Measurements from ENCODE around the gene TLR1. TPM values are rescaled to one million over a fixed set of nuclear protein-coding genes. Genes with fewer than 3 reads are reported as not detected.

The TLR1 gene
- polyA plus RNA-seq, 1 of the 3 experiments (the other 2 are of a cell fraction) = not detected

GRCh38 chr4:38764277-38764676 lies 40.3 kb downstream of the TLR1 start:
- CTCF ChIA-PET = interaction anchor here (1.3 to 2.1 kb wide), 4 partner anchors 19 to 585 kb away, joined by 3 to 6 read pairs (median 6); partner anchors contain the start of gene TLR10
- no peak overlapping the region for H2AFZ ChIP-seq (ENCODE audit: low read depth)
- WGBS (ENCODE audit: low lambda C conversion rate) = 73% methylated on average over 3 of the region's 3 CpGs

DNA sequence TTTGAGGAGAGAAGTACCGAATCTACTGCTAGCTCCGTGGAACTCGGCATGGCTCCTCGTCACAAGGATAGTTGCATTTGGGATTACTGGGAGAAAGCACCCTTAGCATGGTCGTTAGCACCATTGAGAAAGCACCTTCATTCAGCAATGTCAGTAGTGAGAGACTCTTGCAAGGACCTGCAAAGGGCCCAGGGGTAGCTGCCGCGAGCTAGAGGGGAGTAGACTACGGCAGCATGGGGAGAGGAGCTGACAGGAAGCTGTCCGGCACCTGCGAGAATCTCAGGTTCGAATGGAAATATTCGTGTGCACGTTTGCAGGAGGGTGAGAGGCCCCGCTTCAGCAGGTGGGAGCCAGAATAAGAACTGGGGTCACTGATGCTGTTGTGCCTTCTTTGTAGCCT lies 42.0 kb downstream of the TLR1 start:
- Histone ChIP-seq H3K27ac (ENCODE audit: low read depth in 2 of 2, low read length in 1 of 2) (no peak overlapping the region), H3K9me3 (no peaks in the 10 kb centered on the region), H3K4me3 (ENCODE audit: low read depth in 2 of 2, low read length in 1 of 2) (no peak overlapping the region), H2AFZ (ENCODE audit: low read depth) (no peak overlapping the region), H3K4me1 (ENCODE audit: control insufficient read depth in 1 of 2, insufficient read depth in 2 of 2, low read depth in 1 of 2, low read length in 1 of 2) (no peaks in the 10 kb centered on the region; a peak in 1 of 4 replicates), H3K9ac (no peak overlapping the region), H3K9me2 (no peaks in the 10 kb centered on the region), H3F3A (replicated peaks; ENCODE audit: insufficient read depth) (no peaks in the 10 kb centered on the region), H4K20me1 (ENCODE audit: insufficient read depth) (no peaks in the 10 kb centered on the region), H3K79me2 (ENCODE audit: insufficient read depth) (no peaks in the 10 kb centered on the region), H3K4me2 (no peak overlapping the region), H3K27me3 (ENCODE audit: insufficient read depth) (no peaks in the 10 kb centered on the region), H3K36me3 (replicated peaks in 1 of 2; ENCODE audit: control insufficient read depth in 1 of 2, insufficient read depth in 2 of 2, low read length in 1 of 2) (no peaks in the 10 kb centered on the region)
- WGBS (ENCODE audit: low lambda C conversion rate) = 80% methylated on average over 14 of the region's 14 CpGs
- DNase-seq = no peak
- ChIA-PET CTCF (interaction anchor here (0.5 to 5.4 kb wide), 2 partner anchors 21 to 700 kb away, joined by 4 to 88 read pairs; partner anchors contain the start of gene TLR10), POLR2A (no interaction called here)
- TF ChIP-seq SMC3 (IDR thresholded peaks at IDR 0.05; ENCODE audit: low read depth, low read length) = no peak
- TF ChIP-seq GABPA (IDR thresholded peaks at IDR 0.05; ENCODE audit: low read depth) = no peak
- TF ChIP-seq, protein P1, sequence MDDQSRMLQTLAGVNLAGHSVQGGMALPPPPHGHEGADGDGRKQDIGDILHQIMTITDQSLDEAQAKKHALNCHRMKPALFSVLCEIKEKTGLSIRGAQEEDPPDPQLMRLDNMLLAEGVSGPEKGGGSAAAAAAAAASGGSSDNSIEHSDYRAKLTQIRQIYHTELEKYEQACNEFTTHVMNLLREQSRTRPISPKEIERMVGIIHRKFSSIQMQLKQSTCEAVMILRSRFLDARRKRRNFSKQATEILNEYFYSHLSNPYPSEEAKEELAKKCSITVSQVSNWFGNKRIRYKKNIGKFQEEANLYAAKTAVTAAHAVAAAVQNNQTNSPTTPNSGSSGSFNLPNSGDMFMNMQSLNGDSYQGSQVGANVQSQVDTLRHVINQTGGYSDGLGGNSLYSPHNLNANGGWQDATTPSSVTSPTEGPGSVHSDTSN (IDR thresholded peaks at IDR 0.05) = no peak
- no peak for TF ChIP-seq GATA2 (CRISPR knock-in tag; IDR thresholded peaks at IDR 0.05)
- no peak for TF ChIP-seq FOSL2 (IDR thresholded peaks at IDR 0.05; ENCODE audit: borderline replicate concordance, low read depth)
- no peak for TF ChIP-seq RCOR1 (IDR thresholded peaks at IDR 0.05; ENCODE audit: low read length)
- no peak for TF ChIP-seq ZBTB33 (IDR thresholded peaks at IDR 0.05; ENCODE audit: borderline replicate concordance, low read depth)
- no peak for TF ChIP-seq ELF1 (IDR thresholded peaks at IDR 0.05)
- TF ChIP-seq IRF3 (IDR thresholded peaks at IDR 0.05; ENCODE audit: low read depth, low read length) = no peak
- TF ChIP-seq MAX (IDR thresholded peaks at IDR 0.05; ENCODE audit: low read depth) = no peak
- TF ChIP-seq, protein P2, sequence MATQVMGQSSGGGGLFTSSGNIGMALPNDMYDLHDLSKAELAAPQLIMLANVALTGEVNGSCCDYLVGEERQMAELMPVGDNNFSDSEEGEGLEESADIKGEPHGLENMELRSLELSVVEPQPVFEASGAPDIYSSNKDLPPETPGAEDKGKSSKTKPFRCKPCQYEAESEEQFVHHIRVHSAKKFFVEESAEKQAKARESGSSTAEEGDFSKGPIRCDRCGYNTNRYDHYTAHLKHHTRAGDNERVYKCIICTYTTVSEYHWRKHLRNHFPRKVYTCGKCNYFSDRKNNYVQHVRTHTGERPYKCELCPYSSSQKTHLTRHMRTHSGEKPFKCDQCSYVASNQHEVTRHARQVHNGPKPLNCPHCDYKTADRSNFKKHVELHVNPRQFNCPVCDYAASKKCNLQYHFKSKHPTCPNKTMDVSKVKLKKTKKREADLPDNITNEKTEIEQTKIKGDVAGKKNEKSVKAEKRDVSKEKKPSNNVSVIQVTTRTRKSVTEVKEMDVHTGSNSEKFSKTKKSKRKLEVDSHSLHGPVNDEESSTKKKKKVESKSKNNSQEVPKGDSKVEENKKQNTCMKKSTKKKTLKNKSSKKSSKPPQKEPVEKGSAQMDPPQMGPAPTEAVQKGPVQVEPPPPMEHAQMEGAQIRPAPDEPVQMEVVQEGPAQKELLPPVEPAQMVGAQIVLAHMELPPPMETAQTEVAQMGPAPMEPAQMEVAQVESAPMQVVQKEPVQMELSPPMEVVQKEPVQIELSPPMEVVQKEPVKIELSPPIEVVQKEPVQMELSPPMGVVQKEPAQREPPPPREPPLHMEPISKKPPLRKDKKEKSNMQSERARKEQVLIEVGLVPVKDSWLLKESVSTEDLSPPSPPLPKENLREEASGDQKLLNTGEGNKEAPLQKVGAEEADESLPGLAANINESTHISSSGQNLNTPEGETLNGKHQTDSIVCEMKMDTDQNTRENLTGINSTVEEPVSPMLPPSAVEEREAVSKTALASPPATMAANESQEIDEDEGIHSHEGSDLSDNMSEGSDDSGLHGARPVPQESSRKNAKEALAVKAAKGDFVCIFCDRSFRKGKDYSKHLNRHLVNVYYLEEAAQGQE (IDR thresholded peaks at IDR 0.05; ENCODE audit: low read depth, low read length) = no peak
- no peak for TF ChIP-seq FOXM1 (IDR thresholded peaks at IDR 0.05; ENCODE audit: low read depth)
- no peak for TF ChIP-seq FOXJ3 (CRISPR knock-in tag; IDR thresholded peaks at IDR 0.05)
- TF ChIP-seq RAD21 (IDR thresholded peaks at IDR 0.05; ENCODE audit: low read length) = no peak
- TF ChIP-seq TAF1 (IDR thresholded peaks at IDR 0.05; ENCODE audit: borderline replicate concordance, low read depth, low read length) = no peak
- TF ChIP-seq RFX5 (IDR thresholded peaks at IDR 0.05; ENCODE audit: low read length) = no peak

More at GRCh38 chr4:38764277-38764676, 40.3 kb downstream of the TLR1 start:
- Histone ChIP-seq H3K9me2 (no peaks in the 10 kb centered on the region), H3K9me3 (no peaks in the 10 kb centered on the region), H3K4me1 (ENCODE audit: control insufficient read depth in 1 of 2, insufficient read depth in 2 of 2, low read depth in 1 of 2, low read length in 1 of 2) (no peaks in the 10 kb centered on the region; a peak in 1 of 4 replicates), H3K27ac (ENCODE audit: low read depth in 2 of 2, low read length in 1 of 2) (no peak overlapping the region), H3K4me2 (no peak overlapping the region), H3K4me3 (ENCODE audit: low read depth in 2 of 2, low read length in 1 of 2) (no peak overlapping the region), H3F3A (replicated peaks; ENCODE audit: insufficient read depth) (no peaks in the 10 kb centered on the region), H4K20me1 (ENCODE audit: insufficient read depth) (no peaks in the 10 kb centered on the region), H3K36me3 (replicated peaks in 1 of 2; ENCODE audit: control insufficient read depth in 1 of 2, insufficient read depth in 2 of 2, low read length in 1 of 2) (no peaks in the 10 kb centered on the region), H3K9ac (no peak overlapping the region), H3K27me3 (ENCODE audit: insufficient read depth) (no peaks in the 10 kb centered on the region), H3K79me2 (ENCODE audit: insufficient read depth) (no peaks in the 10 kb centered on the region)
- TF ChIP-seq IRF3 (IDR thresholded peaks at IDR 0.05; ENCODE audit: low read depth, low read length) (no peak), POLR2AphosphoS5 (IDR thresholded peaks at IDR 0.05; ENCODE audit: low read depth, low read length) (no peak)
- DNase-seq = no peak
- POLR2A ChIA-PET = no interaction called here
